Stimulated activated memory B cell treated with anti-CD40 and anti-IgM and Interleukin-4, amounts not matched to agents 10 μg/mL and 1 μg/mL and 100 μg/mL, for 72 hours (primary cell): ENCODE measurements around the gene C3orf52.
"Not testable (repeated sequence)": the region's sequence is repeated elsewhere in the genome, so short reads cannot be mapped to it uniquely, and the experiment has no call there.

Experiments
- ATAC-seq: fragments of 150-1000 bp; cut with Tn5 transposase; 2 replicates; pipeline ENCODE4 v1.10.0; 2021
- H3K27ac Mint-ChIP-seq: one replicate; pipeline ENCODE4 v1.8.0; 2022; ENCODE audit warnings: mild to moderate bottlenecking, mixed read lengths
- H3K27me3 Mint-ChIP-seq: one replicate; pipeline ENCODE4 v1.8.0; 2022; ENCODE audit warnings: mixed read lengths
- H3K36me3 Mint-ChIP-seq: one replicate; pipeline ENCODE4 v1.8.0; 2022; ENCODE audit warnings: mixed read lengths
- H3K4me1 Mint-ChIP-seq: one replicate; pipeline ENCODE4 v1.8.0; 2022; ENCODE audit warnings: mixed read lengths
- H3K4me3 Mint-ChIP-seq: one replicate; pipeline ENCODE4 v1.8.0; 2022; ENCODE audit warnings: mild to moderate bottlenecking, moderate library complexity, mixed read lengths
- H3K9me3 Mint-ChIP-seq: one replicate; pipeline ENCODE4 v1.8.0; 2022; ENCODE audit warnings: mixed read lengths

C3orf52 gene, protein sequence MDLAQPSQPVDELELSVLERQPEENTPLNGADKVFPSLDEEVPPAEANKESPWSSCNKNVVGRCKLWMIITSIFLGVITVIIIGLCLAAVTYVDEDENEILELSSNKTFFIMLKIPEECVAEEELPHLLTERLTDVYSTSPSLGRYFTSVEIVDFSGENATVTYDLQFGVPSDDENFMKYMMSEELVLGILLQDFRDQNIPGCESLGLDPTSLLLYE

DNA sequence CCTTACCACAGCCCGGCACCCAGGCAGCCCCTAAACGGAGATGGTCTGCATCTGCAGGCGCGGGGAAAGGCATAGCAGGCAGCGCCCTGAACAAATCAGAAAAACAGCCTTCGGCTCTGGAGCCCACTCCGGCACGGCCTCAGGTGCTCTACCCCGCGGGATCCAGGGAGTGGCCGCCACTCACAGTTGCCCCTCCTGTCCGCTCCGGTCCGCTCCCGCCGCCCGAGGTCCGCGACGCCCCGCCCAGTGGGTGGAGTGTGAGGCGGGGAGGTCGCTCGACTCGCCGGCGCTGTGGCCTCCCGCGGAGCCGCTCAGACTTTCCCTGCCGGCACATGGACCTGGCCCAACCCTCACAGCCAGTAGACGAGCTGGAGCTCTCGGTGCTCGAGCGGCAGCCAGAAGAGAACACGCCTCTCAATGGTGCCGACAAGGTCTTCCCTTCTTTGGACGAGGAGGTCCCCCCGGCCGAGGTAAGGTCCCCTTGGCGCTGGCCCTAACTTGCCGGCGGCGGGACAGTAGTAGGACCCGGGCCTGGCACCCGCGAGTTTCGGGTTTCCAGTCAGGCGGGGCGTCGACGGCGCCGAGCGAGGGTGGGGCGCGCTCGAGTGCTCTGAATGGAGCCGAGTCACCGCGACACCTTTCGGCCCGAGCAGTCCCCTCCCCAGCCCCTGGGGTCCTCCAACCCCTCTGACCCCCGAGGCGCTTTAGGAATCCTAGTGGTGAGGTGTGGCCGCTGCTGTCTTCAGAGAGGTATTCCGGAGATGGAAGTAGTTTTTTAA lies at the start of gene C3orf52:
Gene C3orf52, plus strand, starts transcription at position 314 of the 779 bp plus-strand sequence. Its CDS starts 19 bp downstream, at position 333.
- peak within 1 kb of the TSS; percentile 85 for H3K4me3 Mint-ChIP-seq
- ATAC-seq, result peak; percentile 92
- peaks cover 45% of the 10 kb centered on the region for H3K27me3 Mint-ChIP-seq
- no peaks in the 10 kb centered on the region for H3K36me3 Mint-ChIP-seq
- H3K4me1 Mint-ChIP-seq, result peaks cover 20% of the 10 kb centered on the region
- H3K27ac Mint-ChIP-seq, result peak within 1 kb of the TSS; percentile 82
- H3K9me3 Mint-ChIP-seq, result no peaks in the 10 kb centered on the region

DNA sequence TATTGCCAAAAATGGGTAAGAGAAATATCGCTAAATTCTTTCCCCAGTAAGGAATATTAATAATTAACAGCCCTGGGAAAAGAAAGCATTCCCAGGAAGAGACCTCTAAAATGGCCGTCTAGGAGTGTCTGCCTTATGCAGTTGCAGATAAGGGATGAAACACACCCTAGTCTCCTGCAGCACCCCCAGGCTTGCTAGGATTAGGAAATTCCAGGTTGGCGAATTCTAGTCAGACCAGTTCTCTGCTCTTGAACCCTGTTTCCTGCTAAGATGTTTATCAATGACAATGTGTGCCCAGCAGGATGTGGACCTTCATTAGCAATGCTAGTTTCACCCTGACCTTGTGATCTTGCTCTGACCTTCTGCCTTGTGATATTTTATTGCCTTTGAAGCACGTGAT lies 49.0 kb upstream of the C3orf52 start:
- H3K4me3 Mint-ChIP-seq, ATAC-seq, H3K4me1 Mint-ChIP-seq, H3K27ac Mint-ChIP-seq, H3K36me3 Mint-ChIP-seq, H3K27me3 Mint-ChIP-seq, H3K9me3 Mint-ChIP-seq: not testable (repeated sequence)

DNA sequence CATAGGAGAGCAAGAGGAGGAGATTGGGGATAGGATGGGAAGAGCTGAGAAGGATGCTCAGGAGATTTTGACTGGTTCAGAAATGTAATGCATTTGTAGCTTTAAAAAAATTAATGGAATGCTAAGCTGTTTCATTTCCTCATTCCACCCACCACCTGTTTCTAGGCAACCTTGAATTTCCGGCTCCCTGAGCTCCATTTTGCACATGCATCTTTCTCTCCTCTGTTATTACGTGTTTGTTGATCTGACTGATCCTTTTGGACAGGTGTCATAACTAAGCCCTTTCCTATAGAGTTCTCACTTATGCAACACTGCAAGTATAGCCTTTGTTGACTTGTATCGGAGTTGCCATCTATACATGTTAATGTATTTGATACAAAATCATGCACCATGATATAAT lies 47.3 kb upstream of the C3orf52 start:
- Mint-ChIP-seq H3K27me3 (no peaks in the 10 kb centered on the region), H3K36me3 (no peaks in the 10 kb centered on the region), H3K4me1 (peaks cover 7% of the 10 kb centered on the region), H3K9me3 (no peaks in the 10 kb centered on the region), H3K4me3 (no peak overlapping the region), H3K27ac (no peak overlapping the region)
- ATAC-seq, result peak; percentile 45

DNA sequence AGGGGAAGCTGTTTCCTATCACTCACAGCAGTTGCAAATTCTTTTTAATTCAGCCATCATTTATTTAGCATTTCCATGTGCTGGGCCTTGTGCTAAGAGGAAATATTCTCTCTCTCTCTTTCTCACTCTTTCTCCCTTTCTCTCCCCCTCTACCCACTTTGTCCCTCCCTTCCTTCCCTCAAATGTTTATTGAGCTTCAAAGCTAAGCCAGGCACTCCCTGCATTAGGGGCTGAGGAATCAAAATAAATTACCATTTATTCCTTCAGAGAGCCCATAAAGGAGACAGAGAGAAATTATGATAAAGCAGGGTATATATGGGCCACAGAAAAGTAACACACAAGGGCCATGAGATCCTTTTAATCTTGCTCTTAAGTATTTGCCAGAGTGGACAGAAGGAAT lies 44.9 kb upstream of the C3orf52 start:
- no peaks in the 10 kb centered on the region for H3K27me3 Mint-ChIP-seq
- no peaks in the 10 kb centered on the region for H3K36me3 Mint-ChIP-seq
- H3K4me3 Mint-ChIP-seq, result no peak overlapping the region
- no peak overlapping the region for H3K27ac Mint-ChIP-seq
- H3K4me1 Mint-ChIP-seq, result peaks cover 7% of the 10 kb centered on the region
- H3K9me3 Mint-ChIP-seq, result no peaks in the 10 kb centered on the region
- no peak for ATAC-seq

DNA sequence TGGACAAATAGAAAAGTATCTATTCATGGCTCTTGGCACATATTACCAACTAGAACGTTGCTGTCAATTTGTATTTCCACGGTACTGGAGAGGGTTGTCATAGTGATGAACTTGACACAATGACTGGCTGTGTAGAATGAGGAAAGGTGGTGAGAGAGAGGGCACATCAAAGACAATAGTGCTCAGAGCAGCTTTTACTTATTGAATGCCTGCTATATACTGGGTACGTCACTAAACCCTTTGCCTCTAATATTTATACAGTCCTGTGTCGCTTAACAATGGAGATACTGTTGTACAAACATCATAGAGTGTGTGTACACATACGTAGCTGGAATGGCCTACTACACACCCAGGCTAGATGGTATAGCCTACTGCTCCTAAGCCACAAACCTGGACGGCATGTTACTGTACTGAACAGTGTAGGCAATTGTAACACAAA lies 43.3 kb upstream of the C3orf52 start:
- Mint-ChIP-seq H3K36me3 (no peaks in the 10 kb centered on the region), H3K27me3 (no peaks in the 10 kb centered on the region), H3K4me1 (peaks cover 7% of the 10 kb centered on the region), H3K4me3 (no peak overlapping the region), H3K9me3 (no peaks in the 10 kb centered on the region), H3K27ac (no peak overlapping the region)
- no peak for ATAC-seq

DNA sequence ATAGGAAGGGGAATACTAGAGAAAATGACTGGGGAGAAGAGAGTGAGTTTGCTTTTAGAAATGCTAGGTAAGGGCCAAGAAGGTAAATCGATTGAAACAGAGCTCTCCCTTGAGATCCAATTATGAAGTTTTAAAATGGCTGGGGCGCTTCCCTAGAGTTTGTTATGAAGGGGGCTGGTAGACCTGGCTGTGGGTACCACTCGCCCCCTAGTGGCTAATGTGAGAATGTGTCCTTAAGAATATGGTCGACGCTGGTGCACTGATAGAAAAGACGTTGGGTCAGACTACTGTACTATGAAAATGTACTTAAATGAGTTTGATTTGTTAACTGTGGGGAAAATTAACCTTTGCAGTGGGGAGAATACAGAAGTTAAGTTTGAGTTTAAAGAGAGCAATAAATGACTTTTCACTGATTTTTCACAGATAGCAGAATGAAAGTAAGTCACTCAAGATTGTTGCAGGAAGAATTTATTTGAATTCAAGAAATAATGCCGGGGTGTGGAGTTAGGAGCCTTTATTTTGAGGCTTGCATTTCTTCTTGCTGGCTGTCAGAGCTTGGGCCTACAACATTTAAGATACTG lies 42.5 kb upstream of the C3orf52 start:
- Mint-ChIP-seq H3K9me3 (no peaks in the 10 kb centered on the region), H3K27ac (no peak overlapping the region), H3K4me1 (peaks cover 6% of the 10 kb centered on the region), H3K36me3 (no peaks in the 10 kb centered on the region), H3K27me3 (no peaks in the 10 kb centered on the region), H3K4me3 (no peak overlapping the region)
- peak; percentile 86 for ATAC-seq

DNA sequence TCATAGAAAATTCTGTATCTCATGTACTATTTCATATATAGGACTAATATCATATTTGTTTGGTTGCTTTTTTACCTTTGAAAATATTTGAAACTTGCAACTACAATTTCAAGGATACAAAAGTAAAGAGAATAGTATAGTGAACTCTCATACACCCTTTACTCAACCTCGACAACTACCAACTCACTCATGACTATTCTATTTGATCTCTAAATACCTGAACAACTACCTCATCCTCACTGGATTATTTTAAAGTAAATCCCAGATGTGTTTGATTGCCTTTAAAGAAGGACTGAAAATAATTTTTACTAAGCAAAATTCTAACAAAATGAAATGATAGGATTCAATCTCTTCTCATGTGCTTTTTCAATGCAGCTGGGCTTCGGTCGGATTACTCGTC lies 39.6 kb upstream of the C3orf52 start:
- no peaks in the 10 kb centered on the region for H3K4me1 Mint-ChIP-seq
- H3K27me3 Mint-ChIP-seq, result peaks cover 2% of the 10 kb centered on the region
- no peak overlapping the region for H3K27ac Mint-ChIP-seq
- H3K9me3 Mint-ChIP-seq, result no peaks in the 10 kb centered on the region
- no peaks in the 10 kb centered on the region for H3K36me3 Mint-ChIP-seq
- H3K4me3 Mint-ChIP-seq, result no peak overlapping the region
- no peak for ATAC-seq

DNA sequence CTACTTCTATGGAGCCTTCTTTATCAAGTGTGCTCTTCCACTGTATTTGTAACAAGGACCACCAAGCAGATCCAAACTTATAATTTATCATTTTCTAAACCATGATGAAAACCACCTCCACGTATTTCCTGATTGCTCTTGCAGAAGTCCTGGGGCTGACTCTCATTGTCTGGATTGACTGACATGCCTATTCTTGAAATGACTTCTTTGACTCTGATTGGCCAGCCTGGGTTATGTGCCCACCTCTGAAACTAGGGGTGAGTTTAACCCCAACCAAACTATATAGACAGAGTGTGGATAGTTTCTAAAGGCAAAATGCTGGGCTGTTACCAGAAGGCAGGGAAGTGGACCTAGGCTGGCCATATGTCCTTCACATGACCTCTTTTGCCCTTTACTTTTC lies 38.9 kb upstream of the C3orf52 start:
- H3K27ac Mint-ChIP-seq, result no peak overlapping the region

DNA sequence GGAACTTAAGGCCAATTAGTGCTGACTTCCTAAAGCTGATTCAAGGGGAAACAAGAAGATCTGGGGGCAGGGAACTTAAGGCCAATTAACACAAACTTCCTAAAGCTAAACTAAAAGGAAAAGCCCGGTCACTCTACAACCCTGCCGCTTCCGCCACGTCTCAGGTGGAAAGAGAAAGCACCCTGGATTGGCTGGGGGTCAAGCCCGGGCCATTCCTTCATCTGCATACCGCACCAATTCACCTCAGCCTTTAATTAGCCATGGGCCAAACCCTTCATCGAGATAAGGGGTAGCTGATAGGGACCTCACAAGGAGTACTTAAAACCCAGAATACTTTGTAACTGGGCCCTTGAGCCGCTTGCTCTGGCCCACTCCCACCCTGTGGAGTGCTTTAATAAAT lies 37.3 kb upstream of the C3orf52 start:
- no peaks in the 10 kb centered on the region for H3K4me1 Mint-ChIP-seq
- no peaks in the 10 kb centered on the region for H3K36me3 Mint-ChIP-seq
- H3K9me3 Mint-ChIP-seq, result no peaks in the 10 kb centered on the region
- no peak for ATAC-seq
- peaks cover 25% of the 10 kb centered on the region for H3K27me3 Mint-ChIP-seq
- no peak overlapping the region for H3K4me3 Mint-ChIP-seq
- H3K27ac Mint-ChIP-seq, result no peak overlapping the region

More for the DNA sequence above, 38.9 kb upstream of the C3orf52 start:
- Mint-ChIP-seq H3K36me3 (no peaks in the 10 kb centered on the region), H3K4me1 (no peaks in the 10 kb centered on the region), H3K27me3 (peaks cover 9% of the 10 kb centered on the region), H3K4me3 (no peak overlapping the region), H3K9me3 (no peaks in the 10 kb centered on the region)
- no peak for ATAC-seq

DNA sequence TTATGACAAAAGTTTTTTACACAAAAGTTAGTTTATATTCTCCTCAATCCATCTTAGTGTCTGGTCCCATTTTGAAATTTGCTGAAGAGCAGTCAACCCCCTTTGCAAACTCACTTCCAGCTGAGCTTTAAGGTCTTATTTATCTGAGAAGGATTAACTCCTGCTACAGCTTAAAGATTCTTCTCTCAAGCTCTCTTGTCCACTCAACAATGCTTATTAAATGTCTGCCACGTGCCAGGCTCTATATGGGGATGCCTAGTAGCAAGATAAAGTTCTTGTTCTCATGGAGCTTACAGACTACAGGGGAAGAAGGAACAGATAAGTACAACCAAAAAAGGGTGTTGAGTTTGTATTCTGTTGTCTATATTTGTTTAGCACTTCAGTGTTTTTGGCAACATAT lies 33.0 kb upstream of the C3orf52 start:
- Mint-ChIP-seq H3K4me3 (no peak overlapping the region), H3K27ac (no peak overlapping the region), H3K36me3 (no peaks in the 10 kb centered on the region), H3K9me3 (no peaks in the 10 kb centered on the region), H3K4me1 (no peaks in the 10 kb centered on the region), H3K27me3 (peaks cover 50% of the 10 kb centered on the region)
- no peak for ATAC-seq

DNA sequence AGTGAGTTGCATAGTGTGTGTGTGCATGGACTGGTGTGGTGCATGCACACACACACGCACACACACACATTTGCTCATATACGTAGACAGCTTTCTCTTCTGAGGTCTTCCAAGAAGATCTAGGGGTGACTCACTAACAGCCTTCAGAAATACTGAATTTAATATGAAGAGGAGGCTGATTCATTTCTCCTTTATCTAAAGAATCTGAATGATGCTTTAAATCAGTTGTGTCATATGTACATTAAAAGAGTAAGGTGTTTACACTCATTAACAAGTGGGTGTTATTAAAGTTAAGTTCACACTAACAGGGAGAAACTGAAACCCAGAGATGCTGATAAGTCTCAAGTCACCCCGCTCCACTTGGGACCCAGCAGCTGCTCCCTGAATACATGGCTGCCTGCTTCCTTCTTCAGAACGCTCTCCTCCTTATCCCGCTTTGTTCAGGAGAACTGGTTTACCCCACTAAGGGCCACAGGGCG lies 29.7 kb upstream of the C3orf52 start:
- H3K36me3 Mint-ChIP-seq, result no peaks in the 10 kb centered on the region
- H3K9me3 Mint-ChIP-seq, result peaks cover 4% of the 10 kb centered on the region
- H3K27ac Mint-ChIP-seq, result no peak overlapping the region
- peaks cover 49% of the 10 kb centered on the region for H3K27me3 Mint-ChIP-seq
- ATAC-seq, result no peak
- H3K4me3 Mint-ChIP-seq, result no peak overlapping the region
- H3K4me1 Mint-ChIP-seq, result no peaks in the 10 kb centered on the region

DNA sequence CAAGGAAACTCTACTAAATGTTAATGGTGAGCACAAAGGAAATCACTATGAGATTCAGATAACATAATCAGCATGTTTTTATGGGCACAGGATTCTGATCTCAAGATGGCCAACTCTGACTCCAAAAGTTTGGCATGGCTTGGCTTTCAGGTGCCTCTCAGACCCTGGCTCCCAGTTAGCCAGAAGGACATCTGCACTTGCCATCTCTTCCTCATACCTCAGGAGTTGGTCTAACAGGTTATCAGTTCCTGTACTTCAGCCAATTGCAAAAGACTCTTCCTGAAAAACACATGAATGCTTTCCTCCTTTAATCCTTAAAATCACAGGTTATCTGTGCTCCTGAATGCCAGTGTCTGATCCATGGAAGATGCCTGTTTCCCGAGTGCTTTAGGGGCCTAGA lies 26.7 kb upstream of the C3orf52 start:
- Mint-ChIP-seq H3K9me3 (peaks cover 4% of the 10 kb centered on the region), H3K4me1 (no peaks in the 10 kb centered on the region)
- no peak for ATAC-seq

DNA sequence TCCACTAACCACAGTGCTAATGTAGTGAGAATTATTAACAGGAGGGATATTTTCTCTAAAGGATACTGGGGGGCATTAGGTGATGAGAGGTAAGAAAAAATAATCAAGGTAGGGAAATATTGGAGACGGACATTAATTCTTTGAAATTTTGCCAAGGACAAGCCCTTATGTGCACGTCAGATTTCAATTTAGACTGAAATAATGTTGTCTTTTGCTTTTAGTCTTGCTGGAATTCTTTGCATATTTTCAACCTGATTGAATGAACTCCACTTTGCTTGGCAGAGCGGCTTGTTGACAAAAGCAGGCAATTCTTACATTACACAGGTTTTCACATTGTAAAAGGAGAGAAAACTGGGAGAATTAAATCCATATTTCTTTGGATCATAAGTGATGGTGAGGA lies 25.0 kb upstream of the C3orf52 start:
- ATAC-seq, result no peak
- no peaks in the 10 kb centered on the region for H3K4me1 Mint-ChIP-seq
- no peak overlapping the region for H3K4me3 Mint-ChIP-seq
- H3K27ac Mint-ChIP-seq, result no peak overlapping the region
- peaks cover 16% of the 10 kb centered on the region for H3K27me3 Mint-ChIP-seq
- H3K36me3 Mint-ChIP-seq, result no peaks in the 10 kb centered on the region
- peaks cover 4% of the 10 kb centered on the region for H3K9me3 Mint-ChIP-seq

More for the DNA sequence above, 26.7 kb upstream of the C3orf52 start:
- peaks cover 19% of the 10 kb centered on the region for H3K27me3 Mint-ChIP-seq
- H3K27ac Mint-ChIP-seq, result no peak overlapping the region
- no peak overlapping the region for H3K4me3 Mint-ChIP-seq
- H3K36me3 Mint-ChIP-seq, result no peaks in the 10 kb centered on the region

DNA sequence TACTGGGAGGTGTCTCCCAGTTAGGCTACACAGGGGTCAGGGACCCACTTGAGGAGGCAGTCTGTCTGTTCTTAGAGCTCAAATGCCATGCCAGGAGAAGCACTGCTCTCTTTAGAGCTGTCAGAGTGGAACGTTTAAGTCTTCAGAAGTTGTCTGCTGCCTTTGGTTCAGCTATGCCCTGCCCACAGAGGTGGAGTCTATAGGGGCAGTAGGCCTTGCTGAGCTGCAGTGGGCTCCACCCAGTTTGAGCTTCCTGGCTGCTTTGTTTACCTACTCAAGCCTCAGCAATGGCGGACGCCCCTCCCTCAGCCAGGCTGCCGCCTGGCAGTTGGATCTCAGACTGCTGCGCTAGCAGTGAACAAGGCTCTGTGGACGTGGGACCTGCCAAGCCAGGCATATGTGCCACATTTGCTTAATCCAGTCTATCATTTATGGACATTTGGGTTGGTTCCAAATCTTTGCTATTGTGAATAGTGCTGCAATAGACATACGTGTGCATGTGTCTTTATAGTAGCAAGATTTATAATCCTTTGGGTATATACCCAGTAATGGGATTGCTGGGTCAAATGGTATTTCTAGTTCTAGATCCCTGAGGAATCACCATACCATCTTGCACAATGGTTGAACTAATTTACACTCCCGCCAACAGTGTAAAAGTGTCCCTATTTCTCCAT lies 13.7 kb upstream of the C3orf52 start:
- H3K9me3 Mint-ChIP-seq, H3K36me3 Mint-ChIP-seq, H3K4me3 Mint-ChIP-seq, H3K4me1 Mint-ChIP-seq, ATAC-seq, H3K27ac Mint-ChIP-seq: not testable (repeated sequence)
- H3K27me3 Mint-ChIP-seq, result peaks cover 27% of the 10 kb centered on the region

DNA sequence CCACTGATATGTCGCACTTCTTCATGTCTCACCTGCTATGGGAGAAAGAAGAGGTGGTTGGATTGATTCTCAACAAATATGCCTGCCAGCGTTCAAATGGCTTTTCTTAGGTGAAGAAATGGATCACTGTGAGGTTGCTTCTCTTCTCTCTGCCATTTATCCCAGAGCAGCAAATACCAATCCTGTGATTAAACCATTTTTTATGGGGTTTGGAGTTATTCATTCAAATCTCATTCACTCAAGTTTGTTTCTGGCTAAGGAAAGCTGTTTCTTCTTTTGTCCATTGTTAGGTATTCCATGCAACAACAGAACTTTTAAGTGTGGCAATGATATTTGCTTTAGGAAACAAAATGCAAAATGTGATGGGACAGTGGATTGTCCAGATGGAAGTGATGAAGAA lies 12.2 kb upstream of the C3orf52 start:
- Mint-ChIP-seq H3K4me3 (no peak overlapping the region), H3K27ac (no peak overlapping the region), H3K27me3 (peaks cover 27% of the 10 kb centered on the region), H3K36me3 (no peaks in the 10 kb centered on the region), H3K9me3 (no peaks in the 10 kb centered on the region), H3K4me1 (no peaks in the 10 kb centered on the region)
- no peak for ATAC-seq
